MM.1S (cell line): ENCODE results near the gene CCSER1.
"Not testable (repeated sequence)": the region's sequence is repeated elsewhere in the genome, so short reads cannot be mapped to it uniquely, and the experiment has no call there.

Experiments used
- DNase-seq: peaks from one replicate; pipeline ENCODE4 v3.0.0-alpha.2; 2015
- H2AFZ ChIP-seq: fragments of 300-600 bp; sonication (generic); 2 replicates; pipeline ENCODE4 v1.6.0; 2016; ENCODE audit warnings: antibody characterized with exemption, low read length
- H3F3A ChIP-seq: fragments of 300-600 bp; sonication (generic); 2 replicates; pipeline ENCODE4 v1.6.1; 2016; ENCODE audit warnings: mild to moderate bottlenecking, antibody characterized with exemption, low read length, moderate library complexity, mixed read lengths; ENCODE audit not compliant: insufficient read depth
- H3K27ac ChIP-seq: fragments of 300-600 bp; sonication (generic); 2 replicates; pipeline ENCODE4 v1.5.1; 2016; ENCODE audit warnings: mild to moderate bottlenecking, low read length
- H3K27me3 ChIP-seq: fragments of 300-600 bp; sonication (generic); replicated peaks from 2 replicates; pipeline ENCODE4 v1.6.0; 2016; ENCODE audit warnings: low read length; ENCODE audit not compliant: insufficient read depth
- H3K36me3 ChIP-seq: fragments of 300-600 bp; sonication (generic); replicated peaks from 2 replicates; pipeline ENCODE4 v1.6.1; 2016; ENCODE audit warnings: mild to moderate bottlenecking, low read length, mixed read lengths; ENCODE audit not compliant: insufficient read depth
- H3K4me1 ChIP-seq: fragments of 300-600 bp; sonication (generic); 2 replicates; pipeline ENCODE4 v1.6.1; 2016; ENCODE audit warnings: low read length, mixed read lengths
- H3K4me2 ChIP-seq: fragments of 300-600 bp; sonication (generic); 2 replicates; pipeline ENCODE4 v1.6.0; 2016; ENCODE audit warnings: low read depth, low read length
- H3K4me3 ChIP-seq: fragments of 300-600 bp; sonication (generic); 2 replicates; pipeline ENCODE4 v1.5.1; 2016; ENCODE audit warnings: low read length, mixed read lengths
- H3K79me2 ChIP-seq: fragments of 300-600 bp; sonication (generic); 2 replicates; pipeline ENCODE4 v1.6.1; 2016; ENCODE audit warnings: mixed run types, low read length, mixed read lengths
- H3K9ac ChIP-seq: fragments of 300-600 bp; sonication (generic); 2 replicates; pipeline ENCODE4 v1.6.1; 2016; ENCODE audit warnings: low read length, mixed read lengths
- H3K9me2 ChIP-seq: fragments of 300-600 bp; sonication (generic); replicated peaks from 2 replicates; pipeline ENCODE4 v1.6.1; 2016; ENCODE audit warnings: mild to moderate bottlenecking, low read length, mixed read lengths; ENCODE audit not compliant: insufficient read depth
- H3K9me3 ChIP-seq: fragments of 300-600 bp; sonication (generic); replicated peaks from 2 replicates; pipeline ENCODE4 v1.6.1; 2016; ENCODE audit warnings: mild to moderate bottlenecking, low read length, mixed read lengths; ENCODE audit not compliant: insufficient read depth
- H4K20me1 ChIP-seq: fragments of 300-600 bp; sonication (generic); 2 replicates; pipeline ENCODE4 v1.6.1; 2016; ENCODE audit warnings: mild to moderate bottlenecking, low read length, moderate library complexity, mixed read lengths; ENCODE audit not compliant: insufficient read depth
- EZH2 ChIP-seq: fragments of 300-600 bp; sonication (generic); optimal IDR thresholded peaks from 2 replicates; pipeline ENCODE3; 2017; ENCODE audit warnings: low read depth, mild to moderate bottlenecking, antibody characterized with exemption, low read length, mixed read lengths
- EZH2phosphoT487 ChIP-seq: fragments of 300-600 bp; sonication (generic); IDR thresholded peaks from 2 replicates; pipeline ENCODE4 v1.6.1; 2018; ENCODE audit warnings: antibody characterized with exemption, low read length
- TF ChIP-seq, protein P1 (sequence below): fragments of 300-600 bp; sonication (generic); IDR thresholded peaks from 2 replicates; pipeline ENCODE4 v1.5.1; 2016; ENCODE audit warnings: antibody characterized with exemption, low read length, mixed read lengths

The CCSER1 gene

GRCh38 chr4:91171217-91171616, 1044.0 kb downstream of the CCSER1 start:
- Histone ChIP-seq H3K36me3 (no peaks in the 10 kb centered on the region), H3K4me1 (no peaks in the 10 kb centered on the region), H2AFZ (no peak overlapping the region), H3K27me3 (no peaks in the 10 kb centered on the region), H3K9me2 (no peaks in the 10 kb centered on the region), H3F3A (no peaks in the 10 kb centered on the region), H3K79me2 (no peaks in the 10 kb centered on the region), H3K4me2 (no peak overlapping the region), H3K9me3 (no peaks in the 10 kb centered on the region), H3K9ac (no peak overlapping the region), H4K20me1 (no peaks in the 10 kb centered on the region), H3K4me3 (no peak overlapping the region), H3K27ac (no peak overlapping the region)
- no peak for DNase-seq
- TF ChIP-seq EZH2 (no peak), EZH2phosphoT487 (no peak)
- TF ChIP-seq, protein P1, sequence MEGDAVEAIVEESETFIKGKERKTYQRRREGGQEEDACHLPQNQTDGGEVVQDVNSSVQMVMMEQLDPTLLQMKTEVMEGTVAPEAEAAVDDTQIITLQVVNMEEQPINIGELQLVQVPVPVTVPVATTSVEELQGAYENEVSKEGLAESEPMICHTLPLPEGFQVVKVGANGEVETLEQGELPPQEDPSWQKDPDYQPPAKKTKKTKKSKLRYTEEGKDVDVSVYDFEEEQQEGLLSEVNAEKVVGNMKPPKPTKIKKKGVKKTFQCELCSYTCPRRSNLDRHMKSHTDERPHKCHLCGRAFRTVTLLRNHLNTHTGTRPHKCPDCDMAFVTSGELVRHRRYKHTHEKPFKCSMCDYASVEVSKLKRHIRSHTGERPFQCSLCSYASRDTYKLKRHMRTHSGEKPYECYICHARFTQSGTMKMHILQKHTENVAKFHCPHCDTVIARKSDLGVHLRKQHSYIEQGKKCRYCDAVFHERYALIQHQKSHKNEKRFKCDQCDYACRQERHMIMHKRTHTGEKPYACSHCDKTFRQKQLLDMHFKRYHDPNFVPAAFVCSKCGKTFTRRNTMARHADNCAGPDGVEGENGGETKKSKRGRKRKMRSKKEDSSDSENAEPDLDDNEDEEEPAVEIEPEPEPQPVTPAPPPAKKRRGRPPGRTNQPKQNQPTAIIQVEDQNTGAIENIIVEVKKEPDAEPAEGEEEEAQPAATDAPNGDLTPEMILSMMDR: no peak

GRCh38 chr4:91185061-91185460, 1057.9 kb downstream of the CCSER1 start:
- not testable (repeated sequence) for H3K9ac ChIP-seq, H3K4me2 ChIP-seq, H3K79me2 ChIP-seq, H3K9me3 ChIP-seq, H3K27ac ChIP-seq, DNase-seq, H4K20me1 ChIP-seq, H3K27me3 ChIP-seq, H3K9me2 ChIP-seq, H2AFZ ChIP-seq, H3K36me3 ChIP-seq, H3K4me3 ChIP-seq, H3K4me1 ChIP-seq, H3F3A ChIP-seq

- H3K36me3 ChIP-seq: no peaks in the 10 kb centered on the region
- peak; percentile 84 for DNase-seq
- TF ChIP-seq EZH2 (no peak), EZH2phosphoT487 (no peak)
- TF ChIP-seq, protein P1: no peak
- 0 out of 2 replicates have a peak, but pooled peaks cover 5% of the 10 kb centered on the region for H3F3A ChIP-seq
- H3K9me3 ChIP-seq: no peaks in the 10 kb centered on the region
- no peaks in the 10 kb centered on the region for H3K9me2 ChIP-seq
- H3K79me2 ChIP-seq: no peaks in the 10 kb centered on the region
- H3K9ac ChIP-seq: peak overlapping the region; percentile 19; the same call in 1 of the 2 replicates
- H3K27me3 ChIP-seq: no peaks in the 10 kb centered on the region
- H3K4me1 ChIP-seq: peaks cover 5% of the 10 kb centered on the region
- peak overlapping the region; percentile 42; the same call in 1 of the 2 replicates for H3K4me2 ChIP-seq
- no peaks in the 10 kb centered on the region for H4K20me1 ChIP-seq
- H3K4me3 ChIP-seq: peak overlapping the region; percentile 60
- H2AFZ ChIP-seq: peak overlapping the region; percentile 47
- H3K27ac ChIP-seq: peak overlapping the region; percentile 43; the same call in 1 of the 2 replicates
Observed at GRCh38 chr4:91198951-91199350, 1071.8 kb downstream of the CCSER1 start.

DNA sequence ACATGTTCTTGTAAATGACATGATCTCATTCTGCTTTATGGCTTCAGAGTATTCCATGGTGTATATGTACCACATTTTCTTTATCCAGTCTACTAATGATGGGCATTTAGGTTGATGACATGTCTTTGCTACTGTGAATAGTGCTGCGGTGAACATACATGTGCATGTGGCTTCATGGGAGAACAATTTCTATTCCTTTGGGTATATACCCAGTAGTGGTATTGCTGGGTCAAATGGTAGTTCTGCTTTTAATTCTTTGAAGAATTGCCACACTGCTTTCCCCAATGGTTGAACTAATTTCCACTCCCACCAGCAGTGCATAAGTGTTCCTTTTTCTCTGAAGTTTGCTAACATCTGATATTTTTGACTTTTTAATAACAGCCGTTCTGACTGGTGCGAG, 1080.3 kb downstream of the CCSER1 start:
- H3K9me2 ChIP-seq: no peaks in the 10 kb centered on the region
- H3K9me3 ChIP-seq: no peaks in the 10 kb centered on the region
- no peaks in the 10 kb centered on the region for H4K20me1 ChIP-seq
- DNase-seq: no peak
- no peak overlapping the region for H3K27ac ChIP-seq
- no peak overlapping the region for H2AFZ ChIP-seq
- no peaks in the 10 kb centered on the region for H3K4me1 ChIP-seq
- H3K79me2 ChIP-seq: no peaks in the 10 kb centered on the region
- no peaks in the 10 kb centered on the region for H3F3A ChIP-seq
- H3K27me3 ChIP-seq: no peaks in the 10 kb centered on the region
- H3K36me3 ChIP-seq: no peaks in the 10 kb centered on the region
- no peak overlapping the region for H3K9ac ChIP-seq
- no peak for TF ChIP-seq EZH2
- TF ChIP-seq EZH2phosphoT487: no peak
- TF ChIP-seq, protein P1: no peak
- no peak overlapping the region for H3K4me2 ChIP-seq
- H3K4me3 ChIP-seq: no peak overlapping the region
